Caco-2 (cell line): Measurements from ENCODE around the gene RBM12. TPM values are rescaled to one million over a fixed set of nuclear protein-coding genes. Genes with fewer than 3 reads are reported as not detected.

ENCODE experiments used
- BruUV-seq: library from RNA; stranded (reverse); fragments of 400-500 nt; replicated peaks from 2 replicates; lab custom pipeline; 2021; lab: Mats Ljungman, UMichigan
- CTCF ChIA-PET: fragments of 300-600 bp; sonication (Branson Sonifier 250); formaldehyde crosslinking; loops from one replicate; lab custom pipeline; 2022; ENCODE audit warnings: antibody characterized with exemption; lab: Charles Lee
- POLR2A ChIA-PET: fragments of 300-600 bp; sonication (Branson Sonifier 250); formaldehyde crosslinking; loops from one replicate; lab custom pipeline; 2022; ENCODE audit warnings: antibody characterized with exemption; lab: Charles Lee
- DNase-seq, 2 experiments: peaks; one replicate each; pipeline versions ENCODE4 v3.0.0 to v3.0.0-alpha.2; 2020 to 2022
- H3K27me3 ChIP-seq: replicated peaks from 2 replicates; pipeline ENCODE4 v1.6.0; 2011; ENCODE audit warnings: low read length; ENCODE audit not compliant: control insufficient read depth, insufficient read depth
- H3K36me3 ChIP-seq: 2 replicates; pipeline ENCODE4 v1.5.1; 2011; ENCODE audit warnings: low read length; ENCODE audit not compliant: control insufficient read depth, insufficient read depth
- H3K4me1 ChIP-seq: fragments of 250-450 bp; sonication (Bioruptor Pico); 2 replicates; pipeline ENCODE4 v1.5.1; 2020; ENCODE audit warnings: mild to moderate bottlenecking
- H3K4me3 ChIP-seq: 2 replicates; pipeline ENCODE4 v1.5.1; 2011; ENCODE audit warnings: low read depth, mild to moderate bottlenecking, control low read depth, low read length
- H3K9me3 ChIP-seq: fragments of 250-450 bp; sonication (Bioruptor Pico); 2 replicates; pipeline ENCODE4 v1.5.1; 2020; ENCODE audit warnings: mild to moderate bottlenecking, moderate library complexity
- H3K27ac Mint-ChIP-seq: one replicate; pipeline ENCODE4 v1.8.0; 2022; ENCODE audit warnings: mixed read lengths; ENCODE audit not compliant: unreplicated experiment
- H3K27me3 Mint-ChIP-seq: one replicate; pipeline ENCODE4 v1.8.0; 2022; ENCODE audit warnings: mixed read lengths; ENCODE audit not compliant: insufficient read depth, unreplicated experiment
- H3K36me3 Mint-ChIP-seq: one replicate; pipeline ENCODE4 v1.8.0; 2022; ENCODE audit warnings: mild to moderate bottlenecking, mixed read lengths; ENCODE audit not compliant: insufficient read depth, unreplicated experiment
- H3K4me1 Mint-ChIP-seq: one replicate; pipeline ENCODE4 v1.8.0; 2022; ENCODE audit warnings: low read depth, mixed read lengths; ENCODE audit not compliant: unreplicated experiment
- H3K4me3 Mint-ChIP-seq: one replicate; pipeline ENCODE4 v1.8.0; 2022; ENCODE audit warnings: mild to moderate bottlenecking, moderate library complexity, mixed read lengths; ENCODE audit not compliant: unreplicated experiment
- H3K9me3 Mint-ChIP-seq: one replicate; pipeline ENCODE4 v1.8.0; 2022; ENCODE audit warnings: mixed read lengths; ENCODE audit not compliant: unreplicated experiment
- intact Hi-C: fragments of 100-400 bp; cut with micrococcal nuclease; formaldehyde crosslinking; loops from one replicate; pipeline ENCODE4 v1.10.0; 2022; ENCODE audit not compliant: unreplicated experiment
- total RNA-seq: library from RNA; stranded (reverse); gene quantifications from 2 replicates; pipeline ENCODE4 v1.2.3, GENCODE V29; 2022
- TF ChIP-seq, protein P1 (sequence below), 2 experiments: fragments of 200-600 bp in 1 of 2; IDR thresholded peaks; 1 replicate in 1 of 2; 2 replicates in 1 of 2; pipeline versions ENCODE4 v1.5.1 to v1.8.0; 2011 to 2022; ENCODE audit warnings: antibody characterized with exemption in 1 of 2, control low read depth in 1 of 2, inconsistent platforms in 1 of 2, low read depth in 1 of 2, low read length in 1 of 2, mild to moderate bottlenecking in 1 of 2, moderate library complexity in 1 of 2; ENCODE audit not compliant: insufficient read depth in 1 of 2, severe bottlenecking in 1 of 2, unreplicated experiment in 1 of 2

RBM12 gene
- total RNA-seq, 1 experiment from 2014 or later, result 147 TPM

DNA sequence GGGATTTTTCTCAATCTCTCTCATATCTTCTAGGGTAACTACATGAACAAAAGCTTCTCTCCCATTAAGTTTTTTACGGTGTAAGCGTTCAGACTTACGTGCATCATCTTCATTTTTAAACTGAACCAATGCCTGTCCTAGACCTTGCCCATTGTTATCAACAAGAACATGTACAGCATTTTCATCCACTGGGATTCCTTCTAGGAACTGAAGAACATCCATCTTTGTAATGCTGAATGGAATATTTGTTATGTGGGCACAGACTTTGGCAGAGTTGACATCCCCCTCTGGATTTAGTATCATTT is 11.3 kb downstream of the RBM12 start:
- BruUV-seq, result no TSS peak
- ChIA-PET POLR2A (no interaction called here), CTCF (no interaction called here)
- Histone ChIP-seq H3K36me3 (peaks cover 11% of the 10 kb centered on the region), H3K4me3 (no peak overlapping the region), H3K4me1 (no peaks in the 10 kb centered on the region), H3K27me3 (no peaks in the 10 kb centered on the region), H3K9me3 (no peaks in the 10 kb centered on the region)
- Mint-ChIP-seq H3K27me3 (no peaks in the 10 kb centered on the region), H3K27ac (no peak overlapping the region), H3K4me3 (no peak overlapping the region), H3K4me1 (peaks cover 13% of the 10 kb centered on the region), H3K36me3 (peaks cover 38% of the 10 kb centered on the region), H3K9me3 (no peaks in the 10 kb centered on the region)
- TF ChIP-seq, protein P1, sequence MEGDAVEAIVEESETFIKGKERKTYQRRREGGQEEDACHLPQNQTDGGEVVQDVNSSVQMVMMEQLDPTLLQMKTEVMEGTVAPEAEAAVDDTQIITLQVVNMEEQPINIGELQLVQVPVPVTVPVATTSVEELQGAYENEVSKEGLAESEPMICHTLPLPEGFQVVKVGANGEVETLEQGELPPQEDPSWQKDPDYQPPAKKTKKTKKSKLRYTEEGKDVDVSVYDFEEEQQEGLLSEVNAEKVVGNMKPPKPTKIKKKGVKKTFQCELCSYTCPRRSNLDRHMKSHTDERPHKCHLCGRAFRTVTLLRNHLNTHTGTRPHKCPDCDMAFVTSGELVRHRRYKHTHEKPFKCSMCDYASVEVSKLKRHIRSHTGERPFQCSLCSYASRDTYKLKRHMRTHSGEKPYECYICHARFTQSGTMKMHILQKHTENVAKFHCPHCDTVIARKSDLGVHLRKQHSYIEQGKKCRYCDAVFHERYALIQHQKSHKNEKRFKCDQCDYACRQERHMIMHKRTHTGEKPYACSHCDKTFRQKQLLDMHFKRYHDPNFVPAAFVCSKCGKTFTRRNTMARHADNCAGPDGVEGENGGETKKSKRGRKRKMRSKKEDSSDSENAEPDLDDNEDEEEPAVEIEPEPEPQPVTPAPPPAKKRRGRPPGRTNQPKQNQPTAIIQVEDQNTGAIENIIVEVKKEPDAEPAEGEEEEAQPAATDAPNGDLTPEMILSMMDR (IDR thresholded peaks at IDR 0.05; ENCODE audit: insufficient read depth in 1 of 2, low read depth in 1 of 2, low read length in 1 of 2, severe bottlenecking in 1 of 2, unreplicated experiment in 1 of 2), result no peak
- intact Hi-C loops, result no loop called here
- no peak for DNase-seq

DNA sequence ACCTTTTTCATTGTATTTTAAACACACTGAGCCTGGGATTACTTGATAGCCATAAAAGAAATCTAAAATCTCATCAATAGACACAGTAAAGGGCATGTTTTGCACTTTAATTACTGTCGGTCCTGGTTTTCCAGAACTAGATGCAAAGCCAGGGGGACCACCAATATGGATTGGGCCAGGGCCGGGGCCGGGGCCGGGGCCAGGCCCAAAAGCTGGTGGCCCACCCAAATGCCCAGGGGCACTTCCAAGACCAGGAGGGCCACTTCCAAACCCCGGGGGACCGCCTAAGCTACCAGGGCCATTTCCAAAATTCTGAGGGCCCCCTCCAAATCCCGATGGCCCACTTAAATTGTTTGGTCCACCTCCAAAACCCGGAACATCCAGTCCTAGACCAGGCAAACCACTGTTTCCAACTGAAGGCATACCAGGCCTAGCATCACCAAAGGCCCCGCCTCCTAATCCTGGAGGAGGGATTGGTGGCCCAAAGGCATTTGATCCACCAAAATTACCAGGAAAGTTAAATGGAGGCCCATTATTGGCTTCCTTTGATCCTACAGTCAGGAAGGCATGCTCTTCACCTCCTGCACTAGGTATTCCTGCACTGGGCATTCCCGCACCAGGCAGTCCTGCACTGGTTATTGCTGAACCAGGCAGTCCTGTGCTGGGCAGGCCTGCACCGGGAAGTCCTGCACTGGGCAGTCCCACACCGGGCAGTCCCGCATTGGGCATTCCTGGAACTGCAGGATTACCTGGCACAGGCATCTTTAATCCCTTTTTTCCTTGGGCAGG is 11.9 kb downstream of the RBM12 start:
- ChIA-PET POLR2A (interaction anchor here (1.5 kb wide), 1 partner anchor 11 kb away, joined by 8 read pairs; the partner anchor contains the start of genes CPNE1 and RBM12), CTCF (no interaction called here)
- H3K27ac Mint-ChIP-seq, result no peak overlapping the region
- peaks cover 44% of the 10 kb centered on the region for H3K36me3 Mint-ChIP-seq
- H3K4me1 ChIP-seq, result no peaks in the 10 kb centered on the region
- H3K4me3 ChIP-seq, result no peak overlapping the region
- no peaks in the 10 kb centered on the region for H3K27me3 ChIP-seq
- no TSS peak for BruUV-seq
- no peaks in the 10 kb centered on the region for H3K9me3 Mint-ChIP-seq
- intact Hi-C loops, result no loop called here
- H3K9me3 ChIP-seq, result no peaks in the 10 kb centered on the region
- no peak for DNase-seq
- no peaks in the 10 kb centered on the region for H3K27me3 Mint-ChIP-seq
- no peak overlapping the region for H3K4me3 Mint-ChIP-seq
- TF ChIP-seq, protein P1 (IDR thresholded peaks at IDR 0.05; ENCODE audit: insufficient read depth in 1 of 2, low read depth in 1 of 2, low read length in 1 of 2, severe bottlenecking in 1 of 2, unreplicated experiment in 1 of 2), result no peak
- H3K4me1 Mint-ChIP-seq, result peaks cover 13% of the 10 kb centered on the region
- H3K36me3 ChIP-seq, result peaks cover 11% of the 10 kb centered on the region

DNA sequence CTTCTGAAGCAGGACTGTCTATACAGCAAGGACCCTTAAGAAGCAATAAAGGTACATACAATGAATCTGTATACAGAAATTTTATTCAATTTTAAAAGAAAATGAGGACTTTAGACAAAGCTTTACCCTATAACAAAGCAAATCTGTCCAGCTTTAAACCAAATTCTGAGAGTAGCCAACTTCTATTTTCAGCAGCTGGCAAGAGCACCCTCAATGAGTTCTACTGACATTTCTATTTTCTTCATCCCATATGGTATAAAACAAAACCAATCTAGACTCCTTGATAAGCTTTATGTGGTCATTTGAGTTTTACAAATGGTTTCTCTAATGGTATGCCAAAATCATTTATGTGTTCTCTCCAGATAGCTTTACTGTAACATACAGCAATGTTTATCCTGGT is 12.7 kb downstream of the RBM12 start:
- POLR2A ChIA-PET, result interaction anchor here (1.5 kb wide), 1 partner anchor 12 kb away, joined by 8 read pairs; the partner anchor contains the start of genes CPNE1 and RBM12
- peaks cover 11% of the 10 kb centered on the region for H3K36me3 ChIP-seq
- TF ChIP-seq, protein P1 (IDR thresholded peaks at IDR 0.05; ENCODE audit: insufficient read depth in 1 of 2, low read depth in 1 of 2, low read length in 1 of 2, severe bottlenecking in 1 of 2, unreplicated experiment in 1 of 2), result no peak
- Mint-ChIP-seq H3K4me3 (no peak overlapping the region), H3K27me3 (no peaks in the 10 kb centered on the region), H3K27ac (no peak overlapping the region), H3K4me1 (peaks cover 7% of the 10 kb centered on the region), H3K36me3 (peaks cover 46% of the 10 kb centered on the region), H3K9me3 (no peaks in the 10 kb centered on the region)
- intact Hi-C loops, result no loop called here
- H3K9me3 ChIP-seq, result no peaks in the 10 kb centered on the region
- no peak overlapping the region for H3K4me3 ChIP-seq
- CTCF ChIA-PET, result no interaction called here
- no peaks in the 10 kb centered on the region for H3K27me3 ChIP-seq
- no peak for DNase-seq
- H3K4me1 ChIP-seq, result no peaks in the 10 kb centered on the region
- BruUV-seq, result no TSS peak
